ENCODE results near the gene HOGA1.
A peak's percentile ranks its signal among the peaks of the same experiment; 100 is the strongest.

The HOGA1 gene

DNA sequence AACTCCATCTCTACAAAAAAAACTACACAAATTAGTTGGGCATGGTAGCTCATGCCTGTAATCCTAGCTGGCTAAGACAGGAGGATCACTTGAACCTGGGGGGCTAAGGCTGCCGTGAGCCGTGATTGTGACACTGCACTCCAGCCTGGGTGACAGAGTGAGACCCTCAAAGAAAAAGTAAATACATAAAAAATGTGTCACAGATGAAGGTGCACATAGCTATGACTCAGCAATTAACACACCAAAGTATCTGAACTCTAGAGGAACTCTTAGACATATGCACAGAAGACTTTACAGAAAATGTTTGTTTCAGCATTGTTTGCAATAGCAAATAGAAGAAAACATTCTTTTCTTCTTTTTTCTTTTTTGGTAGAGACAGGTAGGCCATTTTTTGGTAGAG is 13.6 kb downstream of the HOGA1 start:
- Histone ChIP-seq H3K9me3 (no peaks in the 10 kb centered on the region), H3K36me3 (replicated peaks) (no peaks in the 10 kb centered on the region), H3K4me3 (no peak overlapping the region), H3K27me3 (ENCODE audit: low read depth) (no peaks in the 10 kb centered on the region), H3K4me1 (no peaks in the 10 kb centered on the region)
- in situ Hi-C loops (cut with MboI; ENCODE audit: low sequenced_read_pairs) = no loop called here
- DNase-seq (ENCODE audit: low spot score in 2 of 2) = no peak

DNA sequence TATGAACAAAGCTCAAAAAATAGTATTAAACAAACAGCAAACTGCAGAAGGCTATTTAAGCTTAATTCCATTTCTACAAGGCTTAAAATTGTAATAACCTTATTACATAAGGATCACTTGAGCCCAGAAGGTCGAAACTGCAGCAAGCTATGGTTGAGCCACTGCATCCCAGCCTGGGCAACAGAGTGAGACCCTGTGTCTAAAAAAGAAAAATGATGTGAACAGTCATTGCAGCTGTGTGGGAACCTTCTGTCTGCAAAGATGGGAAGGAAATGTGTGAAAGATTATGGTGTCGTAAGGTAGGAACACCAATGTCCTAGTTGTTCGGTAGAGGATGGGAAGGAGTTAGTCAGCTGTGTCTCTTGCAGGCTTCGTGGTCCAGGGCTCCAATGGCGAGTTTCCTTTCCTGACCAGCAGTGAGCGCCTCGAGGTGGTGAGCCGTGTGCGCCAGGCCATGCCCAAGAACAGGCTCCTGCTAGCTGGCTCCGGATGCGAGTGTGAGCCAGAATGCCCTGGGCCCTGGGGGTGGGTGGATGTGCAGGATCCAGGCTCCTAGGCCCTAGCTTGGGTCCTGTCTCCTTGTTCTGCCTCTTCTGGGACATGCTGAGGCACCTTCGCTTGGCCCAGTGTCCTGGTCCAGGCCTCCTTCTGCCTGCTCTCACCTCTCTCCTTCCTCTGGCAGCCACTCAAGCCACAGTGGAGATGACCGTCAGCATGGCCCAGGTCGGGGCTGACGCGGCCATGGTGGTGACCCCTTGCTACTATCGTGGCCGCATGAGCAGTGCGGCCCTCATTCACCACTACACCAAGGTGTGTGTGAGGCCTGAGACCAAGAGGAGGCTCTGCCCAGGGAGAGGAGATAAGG is 14.4 kb downstream of the HOGA1 start:
- DNase-seq (ENCODE audit: low spot score in 2 of 2) = no peak
- H3K4me1 ChIP-seq = no peaks in the 10 kb centered on the region
- no peaks in the 10 kb centered on the region for H3K9me3 ChIP-seq
- H3K36me3 ChIP-seq (replicated peaks) = no peaks in the 10 kb centered on the region
- no peak overlapping the region for H3K4me3 ChIP-seq
- in situ Hi-C loops (cut with MboI; ENCODE audit: low sequenced_read_pairs) = no loop called here
- H3K27me3 ChIP-seq (ENCODE audit: low read depth) = no peaks in the 10 kb centered on the region

GRCh38 chr10:97599272-97599619 is 15.1 kb downstream of the HOGA1 start:
- in situ Hi-C loops (cut with MboI; ENCODE audit: low sequenced_read_pairs) = no loop called here

DNA sequence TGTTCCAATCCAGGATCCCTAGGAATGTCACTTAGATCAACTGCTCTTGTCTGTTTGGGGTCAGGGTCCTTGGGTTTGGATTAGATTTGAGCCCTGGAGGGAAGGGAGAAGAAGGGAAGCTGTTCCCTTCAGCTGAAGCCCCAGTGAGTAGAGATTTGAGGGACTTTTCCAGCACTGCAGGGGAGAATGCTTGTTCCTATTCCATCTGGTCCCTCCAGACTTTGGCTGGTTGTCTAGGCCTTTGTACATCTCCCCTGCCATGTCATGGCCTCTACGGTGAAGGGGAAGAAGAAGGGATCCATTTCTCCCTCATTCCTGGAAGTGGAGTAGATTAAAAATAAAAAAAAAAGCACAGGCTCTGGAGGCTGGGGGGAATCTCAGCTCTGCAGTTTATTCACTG is 16.4 kb downstream of the HOGA1 start:
- H3K36me3 ChIP-seq (replicated peaks) = no peaks in the 10 kb centered on the region
- H3K9me3 ChIP-seq = no peaks in the 10 kb centered on the region
- in situ Hi-C loops (cut with MboI; ENCODE audit: low sequenced_read_pairs) = no loop called here
- H3K4me1 ChIP-seq = no peaks in the 10 kb centered on the region
- no peak for DNase-seq (ENCODE audit: low spot score in 2 of 2)
- H3K27me3 ChIP-seq (ENCODE audit: low read depth) = no peaks in the 10 kb centered on the region
- H3K4me3 ChIP-seq = no peak overlapping the region

More at GRCh38 chr10:97599272-97599619, 15.1 kb downstream of the HOGA1 start:
- no peaks in the 10 kb centered on the region for H3K4me1 ChIP-seq
- no peaks in the 10 kb centered on the region for H3K27me3 ChIP-seq (ENCODE audit: low read depth)
- H3K36me3 ChIP-seq (replicated peaks) = no peaks in the 10 kb centered on the region
- no peak for DNase-seq (ENCODE audit: low spot score in 2 of 2)
- H3K9me3 ChIP-seq = no peaks in the 10 kb centered on the region
- no peak overlapping the region for H3K4me3 ChIP-seq

GRCh38 chr10:97601268-97602215 is 17.4 kb downstream of the HOGA1 start:
- Histone ChIP-seq H3K4me1 (no peaks in the 10 kb centered on the region), H3K36me3 (replicated peaks) (no peaks in the 10 kb centered on the region), H3K4me3 (no peak overlapping the region), H3K27me3 (ENCODE audit: low read depth) (no peaks in the 10 kb centered on the region), H3K9me3 (no peaks in the 10 kb centered on the region)
- no peak for DNase-seq (ENCODE audit: low spot score in 2 of 2)
- in situ Hi-C loops (cut with MboI; ENCODE audit: low sequenced_read_pairs) = no loop called here

GRCh38 chr10:97607095-97607636 is 23.0 kb downstream of the HOGA1 start:
- no peak overlapping the region for H3K4me3 ChIP-seq
- no peak for DNase-seq (ENCODE audit: low spot score in 2 of 2)
- H3K27me3 ChIP-seq (ENCODE audit: low read depth) = no peaks in the 10 kb centered on the region
- H3K9me3 ChIP-seq = no peaks in the 10 kb centered on the region
- H3K4me1 ChIP-seq = 0 out of 2 replicates have a peak, but pooled peaks cover 2% of the 10 kb centered on the region
- no peaks in the 10 kb centered on the region for H3K36me3 ChIP-seq (replicated peaks)
- in situ Hi-C loops (cut with MboI; ENCODE audit: low sequenced_read_pairs) = no loop called here

- Histone ChIP-seq H3K4me3 (no peak overlapping the region), H3K27me3 (ENCODE audit: low read depth) (no peaks in the 10 kb centered on the region), H3K4me1 (0 out of 2 replicates have a peak, but pooled peaks cover 3% of the 10 kb centered on the region), H3K9me3 (no peaks in the 10 kb centered on the region), H3K36me3 (replicated peaks) (no peaks in the 10 kb centered on the region)
- no peak for DNase-seq (ENCODE audit: low spot score in 2 of 2)
- in situ Hi-C loops (cut with MboI; ENCODE audit: low sequenced_read_pairs) = no loop called here
Measured at GRCh38 chr10:97608991-97609561, 24.9 kb downstream of the HOGA1 start.

DNA sequence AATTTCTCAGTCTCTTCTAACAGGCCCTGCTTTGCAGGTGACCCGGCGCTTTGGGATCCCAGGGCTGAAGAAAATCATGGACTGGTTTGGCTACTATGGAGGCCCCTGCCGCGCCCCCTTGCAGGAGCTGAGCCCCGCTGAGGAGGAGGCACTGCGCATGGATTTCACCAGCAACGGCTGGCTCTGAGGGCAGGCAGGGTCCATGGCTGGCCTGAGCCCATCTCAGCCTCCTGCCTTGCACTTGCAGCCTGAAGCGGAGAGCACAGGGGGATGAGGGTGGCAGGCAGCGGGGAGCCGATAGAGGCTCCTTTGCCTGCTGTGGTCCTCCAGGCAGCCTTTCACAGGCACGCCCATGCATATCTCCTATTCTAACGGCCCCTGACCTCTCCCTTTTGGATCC is 27.3 kb downstream of the HOGA1 start:
- Histone ChIP-seq H3K4me1 (0 out of 2 replicates have a peak, but pooled peaks cover 3% of the 10 kb centered on the region), H3K36me3 (replicated peaks) (no peaks in the 10 kb centered on the region), H3K27me3 (ENCODE audit: low read depth) (no peaks in the 10 kb centered on the region), H3K9me3 (no peaks in the 10 kb centered on the region), H3K4me3 (no peak overlapping the region)
- in situ Hi-C loops (cut with MboI; ENCODE audit: low sequenced_read_pairs) = loop anchor here (5.0 kb wide), 1 partner anchor 149 kb away; no protein-coding TSS in a partner anchor
- no peak for DNase-seq (ENCODE audit: low spot score in 2 of 2)

DNA sequence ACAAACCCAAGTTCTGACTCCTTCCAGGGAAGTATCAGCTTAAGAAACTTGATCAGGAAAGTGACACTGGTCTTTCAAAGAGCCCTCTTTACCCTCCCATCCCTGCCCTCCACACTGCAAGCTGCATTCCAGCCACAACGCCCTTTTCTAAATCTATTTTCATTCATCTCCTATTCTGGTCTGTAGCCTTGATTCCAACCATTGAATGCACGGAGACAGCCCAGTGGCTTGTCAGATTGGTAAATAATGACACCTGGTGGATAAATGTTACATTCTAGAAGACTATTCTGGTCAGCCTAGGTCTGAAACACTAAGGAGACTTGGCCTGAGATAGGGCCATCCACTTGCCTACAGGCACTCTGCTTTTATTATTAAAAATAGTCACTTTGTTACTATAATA is 28.2 kb downstream of the HOGA1 start:
- H3K36me3 ChIP-seq (replicated peaks) = no peaks in the 10 kb centered on the region
- 0 out of 2 replicates have a peak, but pooled peaks cover 3% of the 10 kb centered on the region for H3K4me1 ChIP-seq
- in situ Hi-C loops (cut with MboI; ENCODE audit: low sequenced_read_pairs) = loop anchor here (5.0 kb wide), 1 partner anchor 150 kb away; no protein-coding TSS in a partner anchor
- no peaks in the 10 kb centered on the region for H3K9me3 ChIP-seq
- H3K4me3 ChIP-seq = no peak overlapping the region
- DNase-seq (ENCODE audit: low spot score in 2 of 2) = peak; percentile 56 to 60
- H3K27me3 ChIP-seq (ENCODE audit: low read depth) = no peaks in the 10 kb centered on the region

- H3K4me3 ChIP-seq = no peak overlapping the region
- H3K4me1 ChIP-seq = no peaks in the 10 kb centered on the region
Measured at GRCh38 chr10:97618285-97618684, 34.1 kb downstream of the HOGA1 start.

DNA sequence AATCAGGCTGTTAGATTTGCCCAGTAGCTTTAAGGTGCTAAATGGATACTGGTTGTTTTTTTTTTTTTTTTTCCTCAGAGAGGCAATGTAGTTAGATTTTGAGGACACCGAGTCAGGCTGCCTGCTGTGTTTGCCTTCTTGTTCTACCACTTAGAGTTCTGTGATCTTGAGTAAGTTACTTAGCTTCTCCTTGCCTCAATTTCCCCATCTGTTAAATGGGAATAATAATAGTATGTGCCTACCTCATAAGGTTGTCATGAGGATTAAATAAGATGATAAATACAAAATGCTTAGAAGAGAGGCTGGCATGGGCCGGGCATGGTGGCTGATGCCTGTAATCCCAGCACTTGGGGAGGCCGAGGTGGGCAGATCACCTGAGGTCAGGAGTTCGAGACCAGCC is 34.5 kb downstream of the HOGA1 start:
- Histone ChIP-seq H3K36me3 (replicated peaks) (no peaks in the 10 kb centered on the region), H3K27me3 (ENCODE audit: low read depth) (no peaks in the 10 kb centered on the region), H3K4me1 (no peaks in the 10 kb centered on the region), H3K4me3 (no peak overlapping the region), H3K9me3 (no peaks in the 10 kb centered on the region)
- no peak for DNase-seq (ENCODE audit: low spot score in 2 of 2)
- in situ Hi-C loops (cut with MboI; ENCODE audit: low sequenced_read_pairs) = no loop called here

More at GRCh38 chr10:97618285-97618684, 34.1 kb downstream of the HOGA1 start:
- Histone ChIP-seq H3K36me3 (replicated peaks) (no peaks in the 10 kb centered on the region), H3K27me3 (ENCODE audit: low read depth) (no peaks in the 10 kb centered on the region), H3K9me3 (no peaks in the 10 kb centered on the region)
- in situ Hi-C loops (cut with MboI; ENCODE audit: low sequenced_read_pairs) = no loop called here
- no peak for DNase-seq (ENCODE audit: low spot score in 2 of 2)

- Histone ChIP-seq H3K9me3 (no peaks in the 10 kb centered on the region), H3K36me3 (replicated peaks) (no peaks in the 10 kb centered on the region), H3K27me3 (ENCODE audit: low read depth) (no peaks in the 10 kb centered on the region), H3K4me3 (no peak overlapping the region), H3K4me1 (no peaks in the 10 kb centered on the region)
- in situ Hi-C loops (cut with MboI; ENCODE audit: low sequenced_read_pairs) = no loop called here
- DNase-seq (ENCODE audit: low spot score in 2 of 2) = no peak
Measured at GRCh38 chr10:97623277-97623676, 39.1 kb downstream of the HOGA1 start.

- no peak overlapping the region for H3K4me3 ChIP-seq
- in situ Hi-C loops (cut with MboI; ENCODE audit: low sequenced_read_pairs) = no loop called here
- no peak for DNase-seq (ENCODE audit: low spot score in 2 of 2)
- H3K27me3 ChIP-seq (ENCODE audit: low read depth) = no peaks in the 10 kb centered on the region
- no peaks in the 10 kb centered on the region for H3K9me3 ChIP-seq
- no peaks in the 10 kb centered on the region for H3K4me1 ChIP-seq
- no peaks in the 10 kb centered on the region for H3K36me3 ChIP-seq (replicated peaks)
Measured at GRCh38 chr10:97627731-97628130, 43.5 kb downstream of the HOGA1 start.

Measured in HAP-1 (cell line).